Loucy (cell line): Measurements from ENCODE around the gene IDUA.

Experiments
- CTCF ChIP-seq: fragments of 200-600 bp; sonication (generic); conservative IDR thresholded peaks from 2 replicates; pipeline ENCODE4 v1.5.1; 2014; ENCODE audit warnings: mild to moderate bottlenecking, antibody characterized with exemption, low read length
- EZH2phosphoT487 ChIP-seq: fragments of 200-600 bp; IDR thresholded peaks from 2 replicates; pipeline ENCODE4 v1.6.1; 2018; ENCODE audit warnings: antibody characterized with exemption, mild to moderate bottlenecking, moderate library complexity, borderline replicate concordance

DNA sequence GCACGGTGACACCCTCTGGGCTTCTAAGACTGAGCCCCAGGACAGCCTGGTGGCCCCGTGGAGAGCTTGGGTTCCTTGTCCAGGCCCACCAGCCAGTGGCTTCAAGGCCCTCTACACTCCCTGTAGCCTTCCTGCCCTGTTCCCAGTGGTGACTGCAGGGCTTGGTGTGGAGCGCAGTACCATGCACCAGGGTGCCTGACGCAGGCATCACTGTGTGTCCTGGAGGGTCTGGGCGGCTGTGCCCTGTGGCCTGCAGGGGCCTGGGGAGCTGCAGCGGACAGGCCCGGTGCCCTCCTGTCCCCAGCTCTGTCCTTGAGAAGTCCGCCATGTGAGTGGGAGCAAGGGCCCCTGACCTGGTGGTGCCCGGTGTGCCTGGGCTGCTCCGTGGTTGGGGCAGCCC is 28.9 kb downstream of the IDUA start:
- TF ChIP-seq CTCF (no peak), EZH2phosphoT487 (no peak)
